ENCODE results near the gene PPP6R3.

Gene PPP6R3

DNA sequence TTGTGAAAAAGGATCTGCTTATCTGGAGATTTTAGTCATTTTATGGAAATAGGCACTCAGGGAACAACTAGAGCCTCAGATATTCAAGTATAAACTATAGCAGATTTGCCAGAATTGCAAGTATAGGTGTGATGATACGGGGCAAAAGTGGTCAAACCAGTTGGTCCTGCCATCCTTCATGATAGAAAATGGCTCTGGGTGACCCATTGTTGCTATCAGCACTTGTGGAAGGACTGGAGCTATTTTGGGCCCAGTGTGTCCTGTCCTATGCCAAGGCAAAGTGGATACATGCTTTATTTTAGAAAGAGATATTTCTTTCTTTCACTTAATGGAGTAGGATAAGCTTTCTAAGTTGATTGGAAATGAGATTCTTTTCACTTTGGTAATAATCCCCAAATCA lies 85.2 kb downstream of the PPP6R3 start:
- no peak for ATAC-seq
- TF ChIP-seq OSR1 (CRISPR knock-in tag; IDR thresholded peaks at IDR 0.05) (no peak), PPARA (CRISPR knock-in tag; IDR thresholded peaks at IDR 0.05; ENCODE audit: borderline replicate concordance) (no peak), SNAI2 (CRISPR knock-in tag; IDR thresholded peaks at IDR 0.05) (no peak), ARNTL (CRISPR knock-in tag; IDR thresholded peaks at IDR 0.05; ENCODE audit: borderline replicate concordance, low read depth) (no peak), GLIS3 (CRISPR knock-in tag; IDR thresholded peaks at IDR 0.05) (no peak), TCF4 (CRISPR knock-in tag; IDR thresholded peaks at IDR 0.05; ENCODE audit: borderline replicate concordance) (no peak), ESRRG (CRISPR knock-in tag; IDR thresholded peaks at IDR 0.05) (no peak), ZNF565 (CRISPR knock-in tag; conservative IDR thresholded peaks at IDR 0.05; ENCODE audit: low read depth) (no peak), ZNF70 (CRISPR knock-in tag; IDR thresholded peaks at IDR 0.05) (no peak), ISL1 (CRISPR knock-in tag; IDR thresholded peaks at IDR 0.05) (no peak), RARB (CRISPR knock-in tag; IDR thresholded peaks at IDR 0.05) (no peak)

DNA sequence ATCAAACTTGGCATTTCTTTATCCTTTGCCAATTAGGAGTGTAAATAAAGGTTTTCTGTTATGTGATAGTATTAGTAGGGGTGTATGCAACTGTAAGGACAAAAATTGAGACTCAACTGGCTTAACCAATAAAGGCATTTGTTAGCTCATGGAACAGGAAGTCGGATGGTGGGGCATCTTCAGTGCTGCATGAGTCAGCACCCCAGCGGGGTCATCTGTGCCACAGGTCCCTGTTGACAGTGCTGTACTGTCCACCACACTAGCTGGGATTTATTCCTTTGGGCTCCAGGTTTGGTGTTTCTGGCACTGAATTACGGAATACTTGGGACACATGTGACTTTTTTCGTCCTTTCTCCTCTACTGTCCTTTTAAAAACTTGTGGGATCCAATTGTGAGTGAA lies 86.0 kb downstream of the PPP6R3 start:
- TF ChIP-seq GLIS3 (CRISPR knock-in tag; IDR thresholded peaks at IDR 0.05) (no peak), ZNF70 (CRISPR knock-in tag; IDR thresholded peaks at IDR 0.05) (no peak), OSR1 (CRISPR knock-in tag; IDR thresholded peaks at IDR 0.05) (no peak), PPARA (CRISPR knock-in tag; IDR thresholded peaks at IDR 0.05; ENCODE audit: borderline replicate concordance) (no peak), TCF4 (CRISPR knock-in tag; IDR thresholded peaks at IDR 0.05; ENCODE audit: borderline replicate concordance) (no peak), ZC3H10 (CRISPR knock-in tag; IDR thresholded peaks at IDR 0.05) (no peak), CSDC2 (CRISPR knock-in tag; IDR thresholded peaks at IDR 0.05) (no peak), SNAI2 (CRISPR knock-in tag; IDR thresholded peaks at IDR 0.05) (no peak)
- TF ChIP-seq, protein P1, sequence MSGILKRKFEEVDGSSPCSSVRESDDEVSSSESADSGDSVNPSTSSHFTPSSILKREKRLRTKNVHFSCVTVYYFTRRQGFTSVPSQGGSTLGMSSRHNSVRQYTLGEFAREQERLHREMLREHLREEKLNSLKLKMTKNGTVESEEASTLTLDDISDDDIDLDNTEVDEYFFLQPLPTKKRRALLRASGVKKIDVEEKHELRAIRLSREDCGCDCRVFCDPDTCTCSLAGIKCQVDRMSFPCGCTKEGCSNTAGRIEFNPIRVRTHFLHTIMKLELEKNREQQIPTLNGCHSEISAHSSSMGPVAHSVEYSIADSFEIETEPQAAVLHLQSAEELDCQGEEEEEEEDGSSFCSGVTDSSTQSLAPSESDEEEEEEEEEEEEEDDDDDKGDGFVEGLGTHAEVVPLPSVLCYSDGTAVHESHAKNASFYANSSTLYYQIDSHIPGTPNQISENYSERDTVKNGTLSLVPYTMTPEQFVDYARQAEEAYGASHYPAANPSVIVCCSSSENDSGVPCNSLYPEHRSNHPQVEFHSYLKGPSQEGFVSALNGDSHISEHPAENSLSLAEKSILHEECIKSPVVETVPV (CRISPR knock-in tag; IDR thresholded peaks at IDR 0.05) = no peak
- TF ChIP-seq, protein P2, sequence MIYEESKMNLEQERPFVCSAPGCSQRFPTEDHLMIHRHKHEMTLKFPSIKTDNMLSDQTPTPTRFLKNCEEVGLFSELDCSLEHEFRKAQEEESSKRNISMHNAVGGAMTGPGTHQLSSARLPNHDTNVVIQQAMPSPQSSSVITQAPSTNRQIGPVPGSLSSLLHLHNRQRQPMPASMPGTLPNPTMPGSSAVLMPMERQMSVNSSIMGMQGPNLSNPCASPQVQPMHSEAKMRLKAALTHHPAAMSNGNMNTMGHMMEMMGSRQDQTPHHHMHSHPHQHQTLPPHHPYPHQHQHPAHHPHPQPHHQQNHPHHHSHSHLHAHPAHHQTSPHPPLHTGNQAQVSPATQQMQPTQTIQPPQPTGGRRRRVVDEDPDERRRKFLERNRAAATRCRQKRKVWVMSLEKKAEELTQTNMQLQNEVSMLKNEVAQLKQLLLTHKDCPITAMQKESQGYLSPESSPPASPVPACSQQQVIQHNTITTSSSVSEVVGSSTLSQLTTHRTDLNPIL (CRISPR knock-in tag; IDR thresholded peaks at IDR 0.05; ENCODE audit: low read depth) = no peak
- 0 out of 3 replicates have a peak, but pooled peaks have one; percentile 7 for ATAC-seq

DNA sequence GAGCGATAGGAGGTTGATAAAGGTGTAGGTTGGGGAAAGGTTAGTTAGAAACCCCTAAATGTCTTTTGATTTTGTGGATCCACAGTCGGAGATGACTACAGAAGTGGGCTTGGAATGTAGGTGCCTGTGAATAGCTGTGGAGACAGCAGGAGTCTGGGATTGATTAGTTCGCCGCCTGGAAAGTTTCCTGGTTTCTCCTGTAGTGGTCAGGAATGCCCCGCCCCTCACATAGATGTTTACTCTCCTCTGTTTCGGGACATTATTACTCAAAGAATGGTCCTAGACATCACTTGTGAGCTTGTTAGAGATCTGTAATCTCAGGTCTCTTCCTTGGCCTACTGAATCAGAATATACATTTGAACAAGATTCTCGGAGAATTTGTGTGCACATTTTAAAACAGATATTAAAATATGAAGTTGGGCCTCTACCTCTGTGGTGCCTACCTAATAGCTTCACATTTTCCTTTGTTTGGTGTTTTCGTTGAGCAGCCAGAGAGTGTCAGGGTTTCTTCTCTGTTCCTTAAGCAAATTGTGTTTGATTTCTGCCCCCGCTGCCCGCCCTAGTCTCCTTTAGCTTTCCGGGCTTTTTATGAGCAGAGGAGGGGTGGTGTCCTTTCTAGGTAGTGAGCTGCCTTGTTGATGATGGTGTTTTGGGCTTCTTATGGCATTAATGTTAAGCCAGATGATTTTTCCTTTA lies 89.4 kb downstream of the PPP6R3 start:
- TF ChIP-seq, protein P1 (CRISPR knock-in tag; IDR thresholded peaks at IDR 0.05) = no peak
- TF ChIP-seq RARB (CRISPR knock-in tag; IDR thresholded peaks at IDR 0.05) = no peak
- no peak for TF ChIP-seq ESRRG (CRISPR knock-in tag; IDR thresholded peaks at IDR 0.05)
- TF ChIP-seq ZFP3 (CRISPR knock-in tag; IDR thresholded peaks at IDR 0.05) = no peak
- TF ChIP-seq TOX (CRISPR knock-in tag; IDR thresholded peaks at IDR 0.05; ENCODE audit: borderline replicate concordance) = no peak
- TF ChIP-seq, protein P2 (CRISPR knock-in tag; IDR thresholded peaks at IDR 0.05; ENCODE audit: low read depth) = no peak
- no peak for TF ChIP-seq BACH2 (CRISPR knock-in tag; IDR thresholded peaks at IDR 0.05; ENCODE audit: borderline replicate concordance)
- TF ChIP-seq ZNF565 (CRISPR knock-in tag; conservative IDR thresholded peaks at IDR 0.05; ENCODE audit: low read depth) = no peak
- TF ChIP-seq CSDC2 (CRISPR knock-in tag; IDR thresholded peaks at IDR 0.05) = no peak
- no peak for TF ChIP-seq TCF4 (CRISPR knock-in tag; IDR thresholded peaks at IDR 0.05; ENCODE audit: borderline replicate concordance)
- TF ChIP-seq ISL1 (CRISPR knock-in tag; IDR thresholded peaks at IDR 0.05) = no peak
- no peak for TF ChIP-seq PPARA (CRISPR knock-in tag; IDR thresholded peaks at IDR 0.05; ENCODE audit: borderline replicate concordance)
- no peak for TF ChIP-seq SNAI2 (CRISPR knock-in tag; IDR thresholded peaks at IDR 0.05)
- TF ChIP-seq ARNTL (CRISPR knock-in tag; IDR thresholded peaks at IDR 0.05; ENCODE audit: borderline replicate concordance, low read depth) = no peak
- no peak for TF ChIP-seq ZFP30 (CRISPR knock-in tag; IDR thresholded peaks at IDR 0.05)

DNA sequence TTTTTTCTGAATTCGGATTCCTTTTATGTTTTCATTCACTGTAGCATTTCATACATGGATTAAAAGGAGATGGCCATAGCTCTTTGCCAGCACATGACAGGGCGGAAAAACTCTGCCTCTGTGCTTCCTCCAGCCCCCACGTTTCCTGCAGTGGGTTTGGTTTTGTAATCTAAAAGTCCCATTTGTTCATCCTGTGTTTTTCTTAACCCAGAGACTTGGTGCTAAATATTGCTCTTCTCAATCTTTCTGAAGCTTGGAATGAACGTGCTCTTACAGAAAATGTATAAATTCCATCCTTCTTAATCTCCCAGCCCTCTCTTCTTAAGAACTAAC lies 89.9 kb downstream of the PPP6R3 start:
- TF ChIP-seq, protein P2 (CRISPR knock-in tag; IDR thresholded peaks at IDR 0.05; ENCODE audit: low read depth) = no peak
- TF ChIP-seq ZNF70 (CRISPR knock-in tag; IDR thresholded peaks at IDR 0.05) (no peak), TCF4 (CRISPR knock-in tag; IDR thresholded peaks at IDR 0.05; ENCODE audit: borderline replicate concordance) (no peak), ZC3H10 (CRISPR knock-in tag; IDR thresholded peaks at IDR 0.05) (no peak), PPARA (CRISPR knock-in tag; IDR thresholded peaks at IDR 0.05; ENCODE audit: borderline replicate concordance) (no peak), RARB (CRISPR knock-in tag; IDR thresholded peaks at IDR 0.05) (no peak), BACH2 (CRISPR knock-in tag; IDR thresholded peaks at IDR 0.05; ENCODE audit: borderline replicate concordance) (no peak), ZFP3 (CRISPR knock-in tag; IDR thresholded peaks at IDR 0.05) (no peak), ZNF565 (CRISPR knock-in tag; conservative IDR thresholded peaks at IDR 0.05; ENCODE audit: low read depth) (no peak), GLIS3 (CRISPR knock-in tag; IDR thresholded peaks at IDR 0.05) (no peak), ISL1 (CRISPR knock-in tag; IDR thresholded peaks at IDR 0.05) (no peak), SNAI2 (CRISPR knock-in tag; IDR thresholded peaks at IDR 0.05) (no peak)
- ATAC-seq = no peak

More for the DNA sequence above, 89.4 kb downstream of the PPP6R3 start:
- ATAC-seq = peak; percentile 83
